Mammary epithelial cell (primary cell): ENCODE measurements around the gene MPDU1.

ENCODE experiments used
- EZH2 ChIP-seq: IDR thresholded peaks from 2 replicates; pipeline ENCODE4 v1.6.1; 2012; ENCODE audit warnings: low read length, inconsistent platforms, borderline replicate concordance
- TF ChIP-seq, protein P1 (sequence below), 2 donors: IDR thresholded peaks in 1 of 2; conservative IDR thresholded peaks in 1 of 2; 2 replicates each; pipeline ENCODE4 v1.5.1; 2011 to 2012; ENCODE audit warnings: inconsistent platforms in 2 of 2, low read length in 2 of 2, mild to moderate bottlenecking in 2 of 2, control low read depth in 1 of 2, low read depth in 1 of 2; ENCODE audit not compliant: insufficient read depth in 1 of 2; ENCODE audit errors: extremely low read depth in 1 of 2

DNA sequence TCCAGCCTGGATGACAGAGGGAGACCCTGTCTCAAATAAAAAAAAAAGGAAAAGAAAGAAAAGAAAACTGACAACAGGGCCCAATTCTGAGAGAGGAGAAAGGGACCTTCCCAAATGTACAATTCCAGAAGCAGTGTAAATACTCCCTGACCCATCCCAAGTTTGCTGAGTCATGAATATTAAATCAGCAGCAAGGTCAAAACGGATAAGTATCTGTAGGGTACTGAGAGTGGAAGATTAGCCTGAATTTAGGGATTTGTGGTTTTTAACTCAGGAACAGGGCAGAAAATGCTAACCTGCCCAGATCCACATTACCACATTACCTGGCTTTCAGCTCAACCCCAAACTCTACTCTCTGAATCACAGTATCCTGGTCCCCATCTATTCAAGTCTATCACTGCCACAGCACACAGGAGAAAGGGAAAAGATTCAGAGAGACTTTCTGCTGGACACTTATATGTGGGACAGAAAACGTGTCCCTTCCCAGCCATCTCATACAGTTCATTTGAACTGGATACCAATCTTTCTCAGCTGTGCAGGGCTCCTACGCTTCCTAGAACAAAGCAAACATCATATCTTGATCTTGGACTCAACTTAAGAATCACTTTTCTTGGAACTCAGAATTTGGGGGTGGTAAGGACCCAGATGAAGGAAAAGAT is 28.1 kb downstream of the MPDU1 start:
- TF ChIP-seq EZH2 = no peak
- TF ChIP-seq, protein P1, sequence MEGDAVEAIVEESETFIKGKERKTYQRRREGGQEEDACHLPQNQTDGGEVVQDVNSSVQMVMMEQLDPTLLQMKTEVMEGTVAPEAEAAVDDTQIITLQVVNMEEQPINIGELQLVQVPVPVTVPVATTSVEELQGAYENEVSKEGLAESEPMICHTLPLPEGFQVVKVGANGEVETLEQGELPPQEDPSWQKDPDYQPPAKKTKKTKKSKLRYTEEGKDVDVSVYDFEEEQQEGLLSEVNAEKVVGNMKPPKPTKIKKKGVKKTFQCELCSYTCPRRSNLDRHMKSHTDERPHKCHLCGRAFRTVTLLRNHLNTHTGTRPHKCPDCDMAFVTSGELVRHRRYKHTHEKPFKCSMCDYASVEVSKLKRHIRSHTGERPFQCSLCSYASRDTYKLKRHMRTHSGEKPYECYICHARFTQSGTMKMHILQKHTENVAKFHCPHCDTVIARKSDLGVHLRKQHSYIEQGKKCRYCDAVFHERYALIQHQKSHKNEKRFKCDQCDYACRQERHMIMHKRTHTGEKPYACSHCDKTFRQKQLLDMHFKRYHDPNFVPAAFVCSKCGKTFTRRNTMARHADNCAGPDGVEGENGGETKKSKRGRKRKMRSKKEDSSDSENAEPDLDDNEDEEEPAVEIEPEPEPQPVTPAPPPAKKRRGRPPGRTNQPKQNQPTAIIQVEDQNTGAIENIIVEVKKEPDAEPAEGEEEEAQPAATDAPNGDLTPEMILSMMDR (conservative IDR thresholded peaks at IDR 0.05 in 1 of 2, IDR thresholded peaks at IDR 0.05 in 1 of 2; ENCODE audit: extremely low read depth in 1 of 2, insufficient read depth in 1 of 2, low read depth in 1 of 2, low read length in 2 of 2) = no peak
